T-helper 1 cell treated with Interleukin-12 subunit alpha and Interleukin-12 subunit beta and Interleukin-4 antibody, amounts not matched to agents 30 ng/mL and 1 ng/mL, for 36 hours (primary cell): ENCODE data around the gene ZNF573. TPM values are rescaled to one million over a fixed set of nuclear protein-coding genes. Genes with fewer than 3 reads are reported as not detected.
"Not testable (repeated sequence)": the region's sequence is repeated elsewhere in the genome, so short reads cannot be mapped to it uniquely, and the experiment has no call there.

Source experiments
- intact Hi-C: fragments of 100-400 bp; cut with micrococcal nuclease; formaldehyde crosslinking; loops from one replicate; pipeline ENCODE4 v1.15.1; 2024
- total RNA-seq: library from RNA; stranded (reverse); gene quantifications from 2 replicates; pipeline ENCODE4 v1.2.3, GENCODE V29; 2022

ZNF573 gene
- 6.3 and 9.2 TPM in 2 replicates for total RNA-seq

DNA sequence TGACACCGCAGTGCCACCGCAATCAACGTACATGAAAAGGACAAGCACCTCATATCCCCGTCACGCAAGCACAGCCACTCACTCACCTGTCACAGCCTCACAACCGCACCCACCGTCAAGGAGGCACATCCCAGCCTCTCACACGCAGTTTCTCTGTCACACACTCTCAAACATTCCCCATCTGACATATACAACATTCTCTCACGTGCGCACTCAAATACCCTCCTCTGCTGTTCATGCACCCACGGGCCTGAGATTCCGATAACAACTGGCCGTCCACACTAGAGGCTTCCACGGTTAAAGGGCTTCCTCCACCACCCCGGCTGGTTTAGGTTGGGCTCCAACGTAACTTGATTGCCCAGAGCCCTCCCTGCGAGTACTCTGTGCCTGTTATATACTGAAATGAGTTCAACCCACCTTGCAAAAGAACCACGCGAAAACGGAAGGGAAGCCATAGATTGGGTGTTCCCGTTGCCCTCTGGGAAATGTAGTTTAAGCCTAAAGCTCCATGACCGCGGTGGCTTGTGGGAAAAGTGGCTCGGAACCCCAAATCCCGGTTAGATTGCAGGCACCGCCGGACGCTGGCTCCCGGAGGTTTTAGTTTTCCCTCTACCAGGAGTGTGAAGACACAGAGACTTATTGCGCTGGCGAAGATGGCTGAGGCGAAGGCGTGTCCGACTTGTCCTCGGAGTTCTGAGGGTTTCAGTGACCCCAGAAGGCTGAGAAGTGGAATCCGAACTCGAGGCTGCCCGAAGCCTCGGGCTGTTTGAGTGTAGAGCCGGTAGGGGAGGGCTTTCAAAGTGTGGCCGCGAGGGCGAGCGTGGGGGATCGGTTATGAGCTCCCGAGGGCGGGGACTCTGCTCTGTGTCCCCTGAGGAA, at the start of gene ZNF573:
Gene ZNF573, minus strand, starts transcription at position 460 of the 879 bp plus-strand sequence. CDS start 5,857 bp downstream, outside the sequence.
- intact Hi-C loops: loop anchor here (1.0 to 10.0 kb wide), 17 partner anchors 60 to 1295 kb away; partner anchors contain the start of genes RINL, SIPA1L3, ZFP30 and ZNF260

DNA sequence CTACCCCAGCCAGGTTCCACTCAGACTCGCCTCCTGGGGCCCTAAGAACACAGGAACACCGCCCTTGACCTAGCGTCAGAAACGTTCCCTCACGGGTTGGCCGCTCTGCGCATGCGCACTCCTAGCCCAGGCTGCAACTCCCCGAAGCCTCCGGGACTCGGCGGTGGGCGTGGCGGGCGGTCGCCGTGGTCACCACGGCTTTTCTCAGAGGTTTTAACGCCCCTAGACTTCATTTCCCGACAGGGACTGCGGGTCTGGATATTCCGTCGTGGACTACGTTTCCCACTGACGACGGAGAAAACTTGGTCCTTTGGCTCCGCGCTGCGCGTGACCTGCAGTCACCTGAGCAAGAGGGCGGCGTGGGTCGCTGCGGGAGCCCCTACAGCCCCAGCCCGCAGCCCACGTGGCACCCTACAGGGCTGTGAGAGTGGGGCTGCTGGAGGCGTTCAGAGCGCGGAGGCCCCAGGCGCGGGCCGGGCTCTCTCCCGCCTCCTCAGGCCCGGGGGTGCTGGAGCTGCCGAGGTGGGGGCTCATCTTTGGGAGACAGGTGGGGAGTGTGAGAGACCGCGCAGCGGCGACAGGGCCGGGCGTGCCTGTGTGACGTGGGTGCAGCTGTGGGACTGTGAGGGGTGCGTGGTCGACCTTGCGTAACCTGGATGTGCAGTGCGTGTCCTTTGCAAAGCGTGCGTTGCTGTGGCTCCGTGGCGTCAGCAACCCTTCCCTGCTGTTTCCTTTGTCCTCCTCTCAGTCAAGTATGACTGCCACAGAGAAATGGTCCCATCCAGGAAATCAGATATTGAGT, 38.0 kb upstream of the ZNF573 start:
- intact Hi-C loops: no loop called here

DNA sequence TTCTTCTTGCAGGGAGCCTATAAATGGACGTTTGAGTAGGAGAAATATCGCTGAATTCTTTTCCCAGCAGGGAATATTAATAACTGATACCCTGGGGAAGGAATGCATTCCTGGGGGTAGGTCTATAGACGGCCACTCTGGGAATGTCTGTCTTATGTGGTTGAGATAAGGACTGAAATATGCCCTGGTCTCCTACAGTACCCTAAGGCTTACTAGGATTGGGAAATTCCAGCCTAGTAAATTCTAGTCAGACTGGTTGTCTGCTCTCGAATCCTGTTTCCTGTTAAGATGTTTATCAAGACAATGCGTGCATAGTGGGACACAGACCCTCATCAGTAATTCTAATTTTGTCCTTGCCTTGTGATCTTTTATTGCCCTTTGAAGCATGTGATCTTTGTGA, 36.2 kb upstream of the ZNF573 start:
- intact Hi-C loops: not testable (repeated sequence)

DNA sequence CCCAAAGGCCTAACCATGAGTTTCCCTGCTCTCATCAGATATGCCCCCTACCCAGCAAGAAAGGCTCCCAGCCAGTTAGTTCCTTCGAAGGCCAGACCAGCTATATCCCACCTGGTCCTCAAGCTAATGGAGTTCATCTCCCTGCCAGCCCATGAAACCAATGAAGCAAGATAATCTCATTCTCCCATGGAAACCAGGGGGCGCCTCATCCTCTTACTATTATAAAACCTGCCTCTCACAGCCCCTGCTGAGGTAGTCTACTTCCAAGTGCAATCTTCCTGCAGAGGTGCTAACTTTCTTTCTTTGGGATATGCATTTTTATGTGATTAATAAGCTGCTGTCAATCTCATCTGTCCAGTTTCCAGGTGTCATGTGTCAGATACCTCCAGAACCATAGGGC, 34.0 kb upstream of the ZNF573 start:
- intact Hi-C loops: no loop called here

DNA sequence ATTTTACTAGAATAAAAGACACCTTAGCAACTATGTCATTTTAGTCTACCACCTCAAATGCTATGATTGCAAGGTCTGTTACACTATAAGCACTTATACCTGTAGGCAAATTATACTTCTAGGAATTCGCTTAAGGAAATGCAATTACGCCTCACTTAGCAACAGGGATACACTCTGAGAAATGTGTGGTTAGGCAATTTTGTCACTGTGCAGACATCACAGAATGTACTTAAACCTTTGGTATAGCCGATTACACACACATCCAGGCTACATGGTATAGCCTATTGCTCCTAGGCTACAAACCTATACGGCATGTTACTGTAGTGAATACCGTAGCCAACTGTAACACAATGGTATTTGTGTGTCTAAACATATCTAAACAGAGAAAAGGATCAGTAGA, 30.0 kb upstream of the ZNF573 start:
- intact Hi-C loops: no loop called here

DNA sequence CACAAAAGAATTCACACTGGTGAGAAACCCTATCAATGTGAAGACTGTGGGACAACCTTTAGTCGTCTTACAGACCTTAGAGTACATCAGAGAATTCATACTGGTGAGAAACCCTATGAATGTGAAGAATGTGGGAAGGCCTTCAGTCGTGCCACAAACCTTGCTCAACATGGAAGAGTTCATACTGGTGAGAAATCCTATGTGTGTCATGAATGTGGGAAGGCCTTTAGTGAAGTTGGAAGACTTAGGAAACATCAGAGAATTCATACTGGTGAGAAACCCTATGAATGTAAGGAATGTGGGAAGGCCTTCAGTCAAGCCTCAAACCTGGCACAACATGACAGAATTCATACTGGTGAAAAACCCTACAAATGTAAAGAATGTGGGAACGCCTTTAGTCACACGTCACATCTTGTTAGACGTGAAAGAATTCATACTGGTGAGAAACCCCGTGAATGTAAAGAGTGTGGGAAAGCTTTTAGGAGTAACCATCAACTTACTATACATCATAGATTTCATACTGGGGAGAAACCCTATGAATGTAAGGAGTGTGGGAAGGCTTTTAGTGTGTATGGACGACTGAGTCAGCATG, 24.0 kb upstream of the ZNF573 start:
- intact Hi-C loops: no loop called here

DNA sequence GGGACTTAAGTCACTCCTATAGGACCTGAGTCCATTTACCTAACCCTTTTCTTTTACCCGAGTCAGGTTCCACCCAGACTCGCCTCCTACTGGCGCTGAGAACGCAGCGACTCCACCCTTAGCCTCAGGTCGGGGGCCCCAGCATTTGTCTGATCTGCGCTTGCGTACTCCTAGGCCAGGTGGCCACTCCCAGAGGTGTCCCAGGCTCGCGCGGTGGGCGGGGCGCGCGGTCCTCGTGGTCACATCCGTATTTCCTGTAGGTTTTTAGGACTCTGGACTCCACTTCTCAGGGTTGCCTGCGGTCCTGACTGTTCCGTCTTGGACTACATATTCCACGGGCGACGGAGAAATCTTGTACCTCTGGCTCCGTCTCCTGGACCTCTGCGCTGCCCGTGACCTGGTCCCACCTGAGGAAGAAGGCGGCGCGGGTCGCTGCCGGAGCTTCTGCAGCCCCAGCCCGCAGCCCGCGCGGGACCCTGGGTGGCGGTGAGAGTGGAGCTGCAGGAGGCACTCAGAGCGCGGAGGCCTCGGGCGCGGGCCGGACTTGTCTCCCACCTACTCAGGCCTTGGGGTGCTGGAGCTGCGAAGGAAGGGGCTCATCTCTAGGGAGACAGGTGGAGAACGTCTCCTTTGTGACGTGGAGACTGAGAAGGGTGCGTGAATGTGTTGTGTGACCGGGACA, 11.0 kb upstream of the ZNF573 start:
- intact Hi-C loops: no loop called here

DNA sequence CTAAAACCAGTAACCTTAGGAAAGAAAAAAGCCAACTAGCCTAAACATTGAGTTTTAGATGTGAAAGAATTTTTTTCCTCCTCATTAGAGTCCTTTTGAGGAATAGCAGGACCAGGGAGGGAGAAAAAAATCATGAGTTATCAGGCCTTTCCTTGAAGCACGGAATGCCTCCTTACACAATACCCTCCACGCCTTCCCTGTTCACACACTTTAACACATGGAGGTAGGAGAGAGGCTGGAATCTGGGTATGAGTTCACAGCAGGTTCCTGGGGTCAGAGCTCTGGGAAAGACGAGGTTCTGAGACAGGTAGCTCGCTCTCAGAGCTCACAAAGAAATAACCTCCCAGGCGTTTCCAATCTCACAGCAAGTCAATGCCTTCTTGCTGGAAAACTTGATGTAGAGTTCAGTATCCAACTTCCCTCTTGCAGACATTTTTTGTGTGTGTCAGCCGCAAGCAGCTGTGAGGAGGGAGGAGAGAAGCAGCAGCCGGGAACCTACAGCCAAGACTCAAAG, 716 bp downstream of the ZNF573 start:
- intact Hi-C loops: loop anchor here (1.0 to 10.0 kb wide), 17 partner anchors 59 to 1294 kb away; partner anchors contain the start of genes RINL, SIPA1L3, ZFP30 and ZNF260

DNA sequence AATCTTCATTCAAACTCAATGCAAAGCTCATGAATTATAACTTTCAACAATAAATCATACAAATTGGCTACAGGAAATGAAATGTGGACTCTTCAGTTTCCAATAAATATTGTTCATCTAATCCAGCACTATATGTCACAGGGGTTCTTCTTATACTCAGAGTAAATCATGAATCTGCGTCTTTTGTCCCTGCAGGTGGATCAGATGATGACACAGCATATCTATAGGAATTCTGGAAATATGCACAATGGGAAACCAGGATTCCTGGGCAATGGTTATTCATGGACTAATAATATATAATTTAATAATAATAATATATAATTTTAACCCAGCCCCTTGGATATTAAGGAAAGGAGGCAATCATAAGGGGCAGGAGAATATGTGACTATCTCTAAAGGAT, 8.4 kb downstream of the ZNF573 start:
- intact Hi-C loops: loop anchor here (10.0 kb wide), 1 partner anchor 1286 kb away; the partner anchor contains the start of gene ZNF566

DNA sequence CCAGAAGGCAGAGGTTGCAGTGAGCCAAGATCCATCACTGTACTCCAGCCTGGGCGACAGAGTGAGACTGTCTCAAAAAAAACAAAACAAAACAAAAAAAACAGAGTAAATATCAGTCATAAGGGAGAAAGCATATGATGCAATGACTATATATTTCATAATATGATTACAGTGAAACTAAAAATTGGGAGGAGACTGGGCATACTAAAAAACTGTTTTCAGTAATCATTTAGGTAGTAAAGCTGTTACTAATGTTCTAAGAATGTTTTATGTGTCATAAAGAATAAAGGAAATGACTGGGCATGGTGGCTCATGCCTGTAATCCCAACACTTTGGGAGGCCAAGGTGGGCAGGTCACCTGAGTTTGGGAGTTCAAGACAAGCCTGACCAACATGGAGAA, 15.9 kb downstream of the ZNF573 start:
- intact Hi-C loops: no loop called here

DNA sequence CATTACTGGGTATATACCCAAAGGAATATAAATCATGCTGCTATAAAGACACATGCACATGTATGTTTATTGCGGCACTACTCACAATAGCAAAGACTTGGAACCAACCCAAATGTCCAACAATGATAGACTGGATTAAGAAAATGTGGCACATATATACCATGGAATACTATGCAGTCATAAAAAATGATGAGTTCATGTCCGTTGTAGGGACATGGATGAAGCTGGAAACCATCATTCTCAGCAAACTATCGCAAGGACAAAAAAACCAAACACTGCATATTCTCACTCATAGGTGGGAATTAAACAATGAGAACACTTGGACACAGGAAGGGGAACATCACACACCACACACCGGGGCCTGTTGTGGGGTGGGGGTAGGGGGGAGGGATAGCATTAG, 21.7 kb downstream of the ZNF573 start:
- intact Hi-C loops: not testable (repeated sequence)

DNA sequence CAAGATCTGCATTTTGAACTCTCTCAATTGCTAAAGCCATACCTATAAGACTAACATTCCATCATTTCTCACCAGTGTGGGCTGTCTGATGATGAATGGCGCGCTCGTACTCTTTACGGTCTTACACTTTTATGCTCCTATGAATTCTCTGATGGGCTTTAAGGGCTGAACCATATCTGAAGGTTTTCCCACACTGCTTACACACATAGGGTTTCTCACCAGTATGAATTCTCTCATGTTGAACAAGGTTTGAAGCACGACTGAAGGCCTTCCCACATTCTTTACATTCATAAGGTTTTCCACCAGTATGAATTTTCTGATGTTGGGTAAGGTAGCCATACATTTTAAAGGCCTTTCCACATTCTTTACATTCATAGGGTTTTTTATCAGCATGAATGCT, 41.0 kb downstream of the ZNF573 start:
- intact Hi-C loops: no loop called here

DNA sequence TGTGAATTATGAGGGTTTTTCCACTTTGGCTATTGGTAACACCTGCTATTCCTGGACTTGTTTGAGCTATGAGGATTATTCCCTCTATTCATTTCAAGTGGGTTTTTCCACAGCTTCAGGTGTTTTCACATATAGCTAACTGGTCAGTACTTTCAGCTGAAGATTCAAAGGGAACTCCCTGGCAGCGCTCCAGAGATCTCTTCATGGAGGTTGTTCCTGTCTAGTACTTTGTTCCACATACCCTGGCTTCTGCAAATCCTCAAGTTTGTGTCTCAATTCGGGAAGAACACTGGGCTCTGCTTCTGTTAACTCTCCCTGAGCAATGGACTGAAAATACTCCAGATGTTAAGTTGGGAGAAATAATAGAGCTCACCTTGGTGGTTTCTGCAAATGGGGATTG, 54.2 kb downstream of the ZNF573 start:
- intact Hi-C loops: no loop called here

DNA sequence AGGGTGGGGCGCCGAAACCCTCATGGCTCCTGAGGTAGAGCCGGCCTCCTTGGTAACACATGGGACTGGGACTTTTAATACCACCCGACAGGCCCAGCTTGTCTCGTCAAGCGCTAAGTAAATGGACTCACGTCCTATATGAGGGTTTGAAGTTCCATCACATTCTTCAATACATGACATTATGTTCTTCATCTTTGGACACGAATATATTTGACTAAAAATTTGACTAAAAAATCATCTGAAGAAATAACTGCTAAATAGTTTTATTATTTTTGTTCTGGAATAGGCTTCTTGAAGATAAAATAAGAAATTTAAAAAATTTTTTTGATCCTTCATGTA, 59.5 kb downstream of the ZNF573 start:
- intact Hi-C loops: loop anchor here (1.0 kb wide), 4 partner anchors 28 to 126 kb away; partner anchors contain the start of genes ZNF540, ZNF571 and ZNF573

DNA sequence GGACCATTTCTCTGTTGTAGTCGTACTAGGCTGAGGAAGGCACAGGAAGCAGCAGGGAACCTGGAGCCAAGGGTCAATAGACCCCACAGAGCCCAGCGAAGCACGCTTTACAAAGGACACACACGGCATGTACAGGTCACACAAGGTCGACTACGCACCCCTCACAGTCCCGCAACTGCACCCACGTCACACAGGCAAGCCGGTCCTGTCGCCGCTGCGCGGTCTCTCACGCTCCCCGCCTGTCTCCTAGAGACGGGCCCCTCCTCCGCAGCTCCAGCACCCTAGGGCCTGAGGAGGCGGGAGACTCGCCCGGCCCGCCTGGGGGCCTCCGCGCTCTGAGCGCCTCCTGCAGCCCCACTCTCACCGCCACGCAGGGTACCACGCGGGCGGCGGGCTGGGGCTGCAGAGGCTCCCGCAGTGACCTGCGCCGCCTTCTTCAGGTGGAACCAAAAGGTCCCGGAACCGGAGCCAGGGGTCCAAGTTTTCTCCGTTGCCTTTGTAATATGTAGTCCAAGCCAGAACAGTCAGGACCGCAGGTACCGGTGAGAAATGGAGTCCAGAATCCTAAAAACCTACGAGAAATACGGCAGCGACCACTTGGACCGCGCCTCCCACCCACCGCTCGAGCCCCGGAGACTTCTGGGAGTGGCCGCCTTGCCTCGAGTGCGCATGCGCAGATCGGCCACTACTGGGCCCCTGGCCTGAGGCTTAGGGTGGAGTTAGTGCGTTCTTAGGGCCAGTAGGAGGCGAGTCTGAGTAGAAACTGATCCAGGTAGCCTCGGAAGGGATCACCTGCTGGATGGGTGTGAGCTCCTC, 60.1 kb downstream of the ZNF573 start, which contains the start of gene ZNF607:
Gene ZNF607, minus strand, starts transcription at position 651 of the 816 bp plus-strand sequence. CDS start 8,143 bp downstream, outside the sequence.
- intact Hi-C loops: loop anchor here (1.0 kb wide), 3 partner anchors 27 to 63 kb away; partner anchors contain the start of gene ZNF573

DNA sequence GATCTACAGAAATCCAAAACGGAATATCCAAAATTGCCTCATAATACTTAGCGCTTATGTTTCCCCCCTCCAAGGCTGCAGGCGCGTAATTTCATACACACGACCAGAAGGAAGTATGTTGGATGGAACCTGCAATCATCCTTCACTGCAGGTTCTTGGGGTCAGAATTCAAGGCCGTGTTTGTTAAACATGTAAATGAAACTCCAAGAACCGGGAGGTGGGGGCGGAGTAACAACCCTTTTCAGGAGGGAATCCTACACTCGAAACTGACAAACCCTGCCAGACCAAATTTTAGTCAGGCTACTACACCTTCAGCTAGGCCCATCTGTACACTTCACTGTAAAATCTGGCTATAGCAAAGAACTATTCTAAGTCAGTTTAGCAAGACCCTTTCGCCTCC, 61.1 kb downstream of the ZNF573 start:
- intact Hi-C loops: no loop called here

DNA sequence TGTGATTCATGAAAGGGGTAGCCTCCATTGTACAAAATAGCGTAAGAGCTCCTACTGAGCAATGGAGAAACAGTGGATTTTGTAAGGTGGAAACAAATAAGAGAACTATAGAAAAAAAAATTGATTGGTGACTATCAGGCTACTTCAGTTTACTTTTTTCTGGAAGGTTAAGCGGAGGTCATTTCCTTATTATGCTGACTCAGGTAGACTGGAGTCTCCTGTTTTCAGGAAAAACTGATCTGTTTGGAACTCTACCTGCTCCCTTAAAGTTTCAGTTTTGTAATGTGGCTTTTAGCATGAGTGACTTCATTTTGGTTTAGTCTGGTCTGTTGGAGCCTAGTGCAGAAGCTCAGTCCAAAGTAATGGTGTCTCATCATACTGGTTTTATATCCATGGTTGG, 63.2 kb downstream of the ZNF573 start:
- intact Hi-C loops: no loop called here

DNA sequence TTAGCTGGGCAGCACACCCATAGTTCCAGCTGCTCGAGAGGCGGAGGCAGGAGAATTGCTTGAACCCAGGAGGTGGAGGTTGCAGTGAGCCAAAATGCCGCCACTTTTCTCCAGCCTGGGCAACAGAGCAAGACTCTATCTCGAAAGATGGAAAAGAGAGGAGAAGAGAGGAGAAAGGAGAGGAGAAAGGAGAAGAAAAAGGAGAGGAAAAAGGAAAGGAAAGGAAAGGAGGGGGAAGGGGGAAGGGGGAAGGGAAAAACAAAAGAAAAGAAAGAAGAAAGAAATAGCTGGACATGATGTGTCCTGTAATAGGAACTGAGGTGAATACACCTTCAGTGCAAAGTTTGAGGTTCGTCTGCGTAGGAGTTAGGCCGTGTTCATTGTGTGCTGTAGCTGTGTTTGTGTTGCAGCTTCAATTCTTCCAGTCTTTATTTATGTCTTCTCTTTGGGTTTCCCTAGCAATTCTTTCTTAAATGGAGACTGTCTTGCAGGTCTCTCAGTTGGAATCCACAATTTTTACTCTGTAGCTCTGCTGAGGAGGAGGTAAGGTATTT, 73.3 kb downstream of the ZNF573 start:
- intact Hi-C loops: no loop called here

DNA sequence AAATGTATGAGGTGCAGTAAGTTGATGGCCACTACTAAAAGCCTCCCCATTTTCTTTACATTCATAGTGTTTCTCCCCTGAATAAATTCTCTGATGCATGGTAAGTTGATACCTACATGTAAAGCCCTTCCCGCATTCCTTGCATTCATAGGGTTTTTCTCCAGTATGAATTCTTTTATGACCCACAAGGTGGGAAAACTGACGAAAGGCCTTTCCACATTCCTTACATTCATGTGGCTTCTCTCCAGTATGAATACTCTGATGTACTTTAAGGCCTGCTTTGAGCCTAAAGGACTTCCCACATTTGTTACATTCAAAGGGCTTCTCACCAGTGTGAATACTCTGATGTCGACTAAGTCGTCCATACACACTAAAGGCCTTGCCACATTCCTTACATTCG, 80.3 kb downstream of the ZNF573 start:
- intact Hi-C loops: no loop called here
